HG03378 (cell line): ENCODE results near the gene TMEM18.

Experiments
- ATAC-seq: cut with Tn5 transposase; IDR thresholded peaks from one replicate; pipeline ENCODE4 v1.9.1; 2021; ENCODE audit warnings: mild to moderate bottlenecking, moderate library complexity; ENCODE audit not compliant: unreplicated experiment

Gene TMEM18

DNA sequence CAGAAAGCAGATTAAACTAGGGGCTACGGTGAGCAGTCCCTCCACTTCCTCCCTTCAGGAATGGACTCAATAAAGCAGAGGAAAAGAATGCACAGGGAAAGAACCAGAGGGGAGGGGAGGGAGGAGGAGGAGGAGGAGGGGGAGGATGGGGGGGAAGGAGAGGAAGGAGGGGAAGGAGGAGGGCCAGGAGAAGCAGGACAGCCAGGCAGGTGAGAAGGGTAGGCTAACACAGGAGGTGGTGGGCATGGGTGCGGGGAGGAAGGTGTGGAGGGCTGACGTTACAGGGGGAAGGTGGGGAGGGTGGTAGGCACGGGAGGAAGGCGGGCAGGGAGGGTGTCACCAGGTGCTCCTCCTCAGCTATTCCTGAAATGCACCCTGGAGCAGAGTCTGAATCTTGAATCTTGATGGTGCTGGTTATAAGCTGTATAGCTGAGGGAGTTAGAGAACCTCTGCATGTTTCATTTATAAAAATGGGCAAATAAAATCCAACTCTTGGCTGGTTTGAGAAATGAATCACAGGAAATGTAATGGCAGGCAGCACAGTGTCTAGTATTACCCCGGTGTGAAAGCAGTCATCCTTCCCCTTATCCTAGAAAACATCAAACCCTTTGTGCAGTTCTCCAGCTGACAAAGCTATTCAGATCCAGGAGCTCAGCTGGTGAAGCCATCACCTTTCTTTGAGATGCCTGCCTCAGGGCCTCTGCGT, 3.4 kb downstream of the TMEM18 start:
- no peak for ATAC-seq

DNA sequence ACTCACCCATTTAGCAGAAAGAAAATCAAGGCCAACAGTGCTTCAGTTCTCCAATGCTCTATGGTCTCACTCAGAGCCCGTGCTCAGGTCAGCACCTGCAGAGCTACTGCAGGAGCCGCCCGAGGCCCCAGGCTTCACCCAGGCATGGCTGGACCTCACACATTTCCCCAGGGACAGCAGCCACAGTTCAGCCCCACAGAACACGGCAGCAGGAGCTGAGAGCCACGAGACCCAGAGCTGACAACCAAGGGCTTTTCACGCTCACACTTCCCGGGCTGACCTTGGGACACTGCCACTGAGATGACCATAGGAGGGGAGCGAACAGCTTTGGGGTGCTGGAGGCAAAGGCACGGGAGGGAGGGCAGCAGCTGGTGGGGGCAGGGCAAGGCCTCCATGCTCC, 4.2 kb downstream of the TMEM18 start:
- ATAC-seq = no peak

DNA sequence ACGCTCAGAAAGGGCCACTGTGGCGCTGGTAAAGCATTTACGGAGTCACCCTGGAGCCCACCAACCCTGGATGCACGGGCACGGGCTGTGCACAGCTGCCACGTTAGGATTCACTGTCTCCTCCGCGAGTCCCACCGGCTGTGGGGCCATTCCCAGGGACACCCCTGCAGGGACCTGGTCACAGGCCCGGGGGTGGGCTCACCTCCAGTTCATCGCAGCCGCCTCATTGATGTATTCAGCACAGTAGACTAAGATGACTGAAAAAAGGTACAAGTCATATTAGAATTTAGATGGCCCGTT, 4.7 kb downstream of the TMEM18 start:
- no peak for ATAC-seq

DNA sequence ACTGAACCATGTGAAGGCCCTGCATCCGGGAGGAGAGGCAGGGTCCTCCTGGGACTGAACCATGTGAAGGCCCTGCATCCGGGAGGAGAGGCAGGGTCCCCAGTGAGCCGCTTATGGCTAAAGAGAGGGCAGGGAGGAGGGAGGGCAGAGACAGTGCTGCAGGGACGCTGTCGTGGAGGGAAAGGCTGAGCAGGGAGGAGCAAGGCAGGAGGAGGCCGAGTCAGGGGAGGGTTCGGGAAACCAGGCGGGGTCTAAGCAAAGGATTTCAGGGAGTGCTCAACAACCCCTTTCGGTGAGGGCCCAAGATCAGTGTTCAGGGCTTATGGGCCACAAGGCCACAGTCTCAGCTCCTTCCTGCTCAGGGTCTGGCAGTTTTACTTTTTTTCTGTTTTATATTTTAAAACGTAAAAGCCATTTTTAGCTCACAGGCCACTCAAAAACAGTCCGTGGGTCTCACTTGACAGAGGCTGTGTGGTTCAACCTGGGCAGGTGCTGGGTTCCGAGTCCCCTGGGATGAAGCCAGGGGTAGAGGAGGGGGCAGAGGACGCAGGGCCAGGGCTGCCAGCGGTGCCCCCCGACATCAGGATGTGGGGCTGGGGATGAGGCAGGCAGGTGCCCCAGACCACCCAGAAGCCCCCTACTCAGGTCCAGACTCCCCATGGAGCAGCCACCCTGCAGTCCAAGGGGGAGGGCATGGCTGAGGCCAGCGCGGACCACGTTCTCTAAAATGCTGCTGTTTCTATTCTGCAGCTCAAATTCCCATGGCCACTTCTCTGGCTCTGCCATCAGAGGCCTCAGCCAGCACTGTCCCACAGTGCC, 5.2 kb downstream of the TMEM18 start:
- no peak for ATAC-seq

GRCh38 chr2:671072-671471, 6.1 kb downstream of the TMEM18 start:
- ATAC-seq = no peak

DNA sequence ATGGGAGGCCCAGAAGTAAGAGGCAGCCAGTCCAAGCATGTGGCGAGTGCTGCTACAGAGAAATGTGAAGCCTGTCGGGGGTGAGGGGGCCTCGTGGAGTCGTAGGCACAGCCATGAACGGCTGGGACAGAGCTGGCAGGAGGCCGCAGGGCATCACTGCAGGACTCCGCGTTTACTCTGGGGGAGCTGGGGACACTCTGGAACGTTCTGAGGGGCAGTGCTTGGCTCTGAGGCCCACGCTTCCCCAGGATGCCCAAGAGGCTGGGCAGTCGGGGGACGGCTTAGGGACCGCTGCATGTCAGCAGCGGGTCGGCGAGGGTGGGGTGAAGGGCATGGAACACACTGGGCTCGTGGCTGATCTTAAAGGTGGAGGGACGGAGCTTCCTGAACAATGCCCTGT, 6.6 kb downstream of the TMEM18 start:
- no peak for ATAC-seq

DNA sequence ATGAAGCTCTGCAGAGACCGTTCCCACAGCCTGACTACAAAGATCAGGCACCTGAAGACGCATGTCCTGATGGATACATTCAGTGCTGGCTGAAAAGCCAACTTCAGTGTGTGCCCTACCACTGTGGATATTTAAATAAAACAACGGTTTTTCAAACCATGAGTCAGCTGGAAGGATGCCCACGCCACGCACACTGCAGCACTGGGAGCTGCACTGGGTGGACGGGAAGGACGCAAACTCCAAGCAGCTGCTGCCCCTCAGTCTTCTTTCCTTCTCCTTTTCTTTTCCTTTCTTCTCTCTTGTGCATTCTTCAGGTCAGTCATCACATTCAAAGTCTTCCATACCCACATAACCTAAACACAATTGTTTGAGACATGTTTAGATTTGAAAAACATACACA, 7.9 kb downstream of the TMEM18 start:
- no peak for ATAC-seq

- ATAC-seq = no peak
These were observed 9.2 kb downstream of the TMEM18 start for GRCh38 chr2:668000-668398.

DNA sequence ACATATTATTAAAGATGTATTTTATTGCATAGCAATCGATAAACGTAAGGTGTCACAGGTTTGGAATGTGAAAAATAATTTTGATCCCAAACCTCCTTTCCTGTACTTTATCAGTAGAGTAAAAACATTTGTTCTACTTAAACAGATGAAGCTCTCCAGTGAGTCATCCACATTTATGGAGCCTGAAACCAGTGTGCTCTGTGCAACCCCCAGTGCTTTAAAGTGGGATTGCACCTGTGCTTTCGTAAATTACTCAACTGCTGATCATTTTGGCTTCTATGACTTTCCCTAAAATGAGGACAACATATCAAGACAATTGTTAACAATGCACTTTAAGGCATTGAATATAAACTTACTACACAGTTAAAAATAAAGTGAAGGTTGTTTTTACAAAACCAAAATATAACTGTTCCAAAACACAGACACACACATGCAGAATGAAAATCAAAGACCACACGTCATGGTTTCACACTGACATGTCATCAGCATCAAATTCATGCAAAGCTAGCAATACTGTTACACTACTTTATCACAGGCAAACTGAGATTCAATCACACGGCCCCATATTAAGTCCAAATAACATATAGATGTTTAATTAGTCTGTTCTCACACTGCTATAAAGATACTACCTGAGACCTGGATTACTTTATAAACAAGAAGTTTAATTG, 9.7 kb downstream of the TMEM18 start:
- ATAC-seq = no peak

DNA sequence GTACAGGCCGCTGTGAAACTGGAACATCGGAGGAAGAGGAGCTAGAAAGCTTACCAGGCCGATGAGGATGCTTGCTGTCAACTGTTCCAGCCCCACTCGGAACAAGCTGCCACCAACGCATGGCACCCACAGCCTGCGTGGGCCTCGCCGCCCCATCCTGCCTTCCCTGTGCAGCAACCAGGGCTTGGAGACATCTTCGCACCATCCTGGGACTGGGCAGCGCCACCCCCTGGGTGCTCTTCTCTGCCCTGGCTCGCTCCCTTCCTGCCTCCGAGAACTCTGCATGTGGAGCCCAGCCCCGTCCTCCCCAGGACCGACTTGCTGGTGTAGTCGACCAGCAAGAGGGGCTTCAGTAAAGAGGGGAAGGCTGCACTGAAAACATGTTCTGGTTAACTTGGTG, 10.8 kb downstream of the TMEM18 start:
- no peak for ATAC-seq

GRCh38 chr2:665340-666073, 11.7 kb downstream of the TMEM18 start:
- ATAC-seq = no peak

DNA sequence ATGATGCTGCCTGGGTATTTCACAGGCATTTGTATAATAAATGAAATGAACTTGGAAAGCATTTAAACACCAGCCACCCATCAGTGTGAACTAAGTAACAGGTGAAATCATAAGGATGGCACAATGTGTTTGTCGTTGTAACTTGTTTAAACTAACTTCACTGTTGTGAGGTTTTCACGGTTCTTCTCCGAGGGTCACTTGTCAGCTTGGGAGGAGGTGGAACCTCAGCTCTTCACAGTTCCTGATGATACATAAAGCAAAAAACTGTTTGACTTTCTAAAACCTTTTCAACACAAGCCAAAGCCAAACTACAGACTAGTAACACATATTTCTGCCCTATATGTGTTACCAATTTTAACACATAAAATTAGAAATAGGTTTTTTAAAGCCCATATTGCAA, 13.1 kb downstream of the TMEM18 start:
- no peak for ATAC-seq

DNA sequence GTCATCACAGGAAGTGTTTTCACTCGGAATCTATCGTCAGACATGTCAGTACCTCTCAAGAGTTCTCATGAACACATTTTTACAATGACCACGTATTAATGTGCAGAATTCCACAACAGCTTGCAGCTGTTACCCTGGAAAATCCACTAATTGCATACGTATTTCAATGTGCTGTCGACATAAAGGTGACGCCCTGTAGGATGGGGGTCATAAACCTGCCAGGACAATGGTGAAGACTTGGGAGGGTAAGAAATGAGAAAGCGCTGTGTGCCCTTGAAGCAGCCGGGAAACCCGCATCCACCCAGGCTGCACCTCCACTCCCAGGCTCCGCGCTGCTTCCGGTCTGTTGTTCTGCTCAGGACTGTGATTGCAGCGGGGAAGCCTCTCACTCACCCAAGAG, 14.0 kb downstream of the TMEM18 start:
- ATAC-seq = no peak

DNA sequence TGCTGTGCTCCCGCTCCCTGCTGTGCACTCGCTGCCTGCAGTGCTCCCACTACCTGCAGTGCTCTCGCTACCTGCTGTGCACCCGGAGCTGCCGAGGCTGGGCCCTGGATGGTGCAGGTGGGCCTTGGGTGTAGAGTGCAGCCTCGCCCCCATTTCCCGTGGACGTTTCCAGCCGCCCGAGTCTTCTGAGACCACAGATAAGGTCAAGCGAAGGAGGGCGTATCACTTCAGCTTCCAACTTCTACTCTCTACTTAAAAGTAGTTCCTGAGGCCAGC, 15.9 kb downstream of the TMEM18 start:
- ATAC-seq = no peak

- ATAC-seq = no peak
These were observed 16.4 kb downstream of the TMEM18 start for GRCh38 chr2:660586-661359.

DNA sequence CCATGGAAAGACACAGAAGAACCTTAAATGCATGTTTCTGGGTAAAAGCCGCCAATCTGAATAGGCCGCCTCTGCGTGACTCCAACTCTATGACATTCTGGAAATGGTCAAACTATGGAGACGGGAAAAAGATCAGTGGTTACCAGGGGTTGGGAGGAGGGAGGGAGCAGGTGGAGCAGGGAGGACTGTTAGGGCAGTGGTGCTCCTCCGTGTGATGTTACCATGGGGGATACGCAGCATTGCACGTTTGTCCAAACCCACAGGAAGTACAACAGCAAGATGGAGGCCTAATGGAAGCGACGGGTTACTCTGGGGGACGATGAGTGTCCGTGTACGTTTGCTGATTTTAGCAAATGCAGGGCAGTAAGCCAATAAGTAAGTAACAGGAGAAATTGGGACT, 17.2 kb downstream of the TMEM18 start:
- no peak for ATAC-seq

DNA sequence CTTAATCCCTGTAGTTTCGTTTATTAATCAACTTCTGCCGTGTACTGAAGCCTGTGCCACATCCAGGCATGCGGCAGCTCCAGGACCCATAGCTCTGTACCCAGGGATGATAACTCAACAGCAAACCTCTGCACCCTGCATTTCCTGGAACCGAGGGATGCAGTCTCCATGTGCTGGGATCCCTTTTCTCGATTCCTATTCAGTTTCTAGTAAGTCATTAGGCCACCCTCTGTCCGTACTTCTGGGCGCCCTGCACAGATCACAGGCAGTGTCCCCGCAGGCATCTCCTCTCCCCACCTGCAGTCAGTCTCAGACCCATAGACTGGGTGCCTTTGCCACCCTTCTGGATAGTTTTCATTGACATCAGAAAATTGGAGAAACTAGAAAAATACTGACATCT, 18.8 kb downstream of the TMEM18 start:
- ATAC-seq = no peak

- ATAC-seq = no peak
These were observed 19.4 kb downstream of the TMEM18 start for GRCh38 chr2:657766-658165.

GRCh38 chr2:656676-657075, 20.5 kb downstream of the TMEM18 start:
- ATAC-seq = no peak

DNA sequence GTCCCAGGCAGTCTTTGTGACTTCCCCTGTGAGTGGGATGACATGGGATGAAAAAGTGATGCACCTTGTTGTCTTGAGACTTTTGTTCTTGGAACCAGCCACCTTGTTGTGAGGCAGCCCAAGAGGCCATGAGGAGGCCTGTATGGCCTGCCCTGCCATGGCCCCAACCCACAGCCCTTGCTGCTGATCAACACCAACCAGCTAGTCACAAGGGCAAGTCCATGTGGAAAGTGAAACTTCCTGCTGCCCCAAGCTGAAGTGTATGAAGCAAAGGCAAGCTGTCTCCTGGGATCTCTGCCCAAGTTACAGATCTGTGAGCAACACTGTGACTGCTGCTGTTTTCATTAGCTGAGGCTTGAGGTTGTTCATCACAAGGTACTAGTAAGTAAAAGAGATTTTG, 21.6 kb downstream of the TMEM18 start:
- ATAC-seq = no peak

DNA sequence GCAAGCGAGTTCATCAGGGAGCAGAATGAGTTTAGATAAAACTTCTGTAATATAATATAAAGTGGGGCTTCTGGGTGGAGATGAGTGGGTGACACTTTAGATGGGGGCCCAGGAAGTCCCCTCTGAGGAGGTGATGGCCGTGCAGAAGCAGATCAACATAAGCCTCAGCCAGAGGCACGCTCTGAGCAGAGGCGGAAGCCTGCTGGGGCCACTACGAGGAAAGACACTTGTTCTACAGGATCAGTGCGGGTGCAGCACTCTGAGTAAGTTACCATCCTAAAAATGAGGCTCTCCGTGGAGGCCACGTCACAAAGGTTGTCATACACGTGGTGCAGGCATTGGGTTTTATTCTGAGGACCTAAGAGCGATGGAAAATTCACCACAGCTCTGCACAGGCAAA, 22.3 kb downstream of the TMEM18 start:
- no peak for ATAC-seq
